ENCODE results near the gene SSR1.

SSR1 gene

DNA sequence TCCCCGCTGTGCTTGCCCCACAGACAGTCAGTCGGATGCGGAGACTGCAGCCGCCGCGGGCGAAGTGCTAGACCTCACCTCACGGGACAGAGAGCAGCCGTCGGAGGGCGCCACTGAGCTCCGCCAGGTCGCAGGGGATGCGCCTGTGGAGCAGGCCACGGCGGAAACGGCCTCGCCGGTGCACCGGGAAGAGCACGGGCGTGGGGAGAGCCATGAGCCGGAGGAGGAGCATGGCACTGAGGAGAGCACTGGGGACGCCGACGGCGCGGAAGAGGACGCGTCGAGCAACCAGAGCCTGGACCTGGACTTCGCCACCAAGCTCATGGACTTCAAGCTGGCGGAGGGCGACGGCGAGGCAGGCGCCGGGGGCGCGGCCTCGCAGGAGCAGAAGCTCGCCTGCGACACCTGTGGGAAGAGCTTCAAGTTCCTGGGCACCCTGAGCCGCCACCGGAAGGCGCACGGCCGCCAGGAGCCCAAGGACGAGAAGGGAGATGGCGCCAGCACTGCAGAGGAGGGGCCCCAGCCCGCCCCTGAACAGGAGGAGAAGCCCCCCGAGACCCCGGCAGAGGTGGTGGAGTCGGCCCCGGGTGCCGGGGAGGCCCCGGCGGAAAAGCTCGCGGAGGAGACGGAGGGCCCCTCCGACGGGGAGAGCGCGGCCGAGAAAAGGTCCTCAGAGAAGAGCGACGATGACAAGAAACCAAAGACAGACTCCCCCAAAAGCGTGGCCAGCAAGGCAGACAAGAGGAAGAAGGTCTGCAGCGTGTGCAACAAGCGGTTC lies 66.4 kb downstream of the SSR1 start:
- Histone ChIP-seq H2AFZ (no peak overlapping the region), H3K27ac (no peak overlapping the region), H3K9ac (no peak overlapping the region), H3K79me2 (peaks cover 3% of the 10 kb centered on the region), H3K4me2 (ENCODE audit: low read length) (no peak overlapping the region), H3K4me3 (ENCODE audit: low read depth, low read length) (no peak overlapping the region), H3K27me3 (ENCODE audit: control insufficient read depth, insufficient read depth, low read length) (no peaks in the 10 kb centered on the region), H3K36me3 (ENCODE audit: control insufficient read depth, insufficient read depth, low read length) (no peaks in the 10 kb centered on the region), H3K9me3 (ENCODE audit: control insufficient read depth, low read length) (no peaks in the 10 kb centered on the region), H3K4me1 (peaks cover 12% of the 10 kb centered on the region)
- TF ChIP-seq, protein P1, sequence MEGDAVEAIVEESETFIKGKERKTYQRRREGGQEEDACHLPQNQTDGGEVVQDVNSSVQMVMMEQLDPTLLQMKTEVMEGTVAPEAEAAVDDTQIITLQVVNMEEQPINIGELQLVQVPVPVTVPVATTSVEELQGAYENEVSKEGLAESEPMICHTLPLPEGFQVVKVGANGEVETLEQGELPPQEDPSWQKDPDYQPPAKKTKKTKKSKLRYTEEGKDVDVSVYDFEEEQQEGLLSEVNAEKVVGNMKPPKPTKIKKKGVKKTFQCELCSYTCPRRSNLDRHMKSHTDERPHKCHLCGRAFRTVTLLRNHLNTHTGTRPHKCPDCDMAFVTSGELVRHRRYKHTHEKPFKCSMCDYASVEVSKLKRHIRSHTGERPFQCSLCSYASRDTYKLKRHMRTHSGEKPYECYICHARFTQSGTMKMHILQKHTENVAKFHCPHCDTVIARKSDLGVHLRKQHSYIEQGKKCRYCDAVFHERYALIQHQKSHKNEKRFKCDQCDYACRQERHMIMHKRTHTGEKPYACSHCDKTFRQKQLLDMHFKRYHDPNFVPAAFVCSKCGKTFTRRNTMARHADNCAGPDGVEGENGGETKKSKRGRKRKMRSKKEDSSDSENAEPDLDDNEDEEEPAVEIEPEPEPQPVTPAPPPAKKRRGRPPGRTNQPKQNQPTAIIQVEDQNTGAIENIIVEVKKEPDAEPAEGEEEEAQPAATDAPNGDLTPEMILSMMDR (IDR thresholded peaks at IDR 0.05), result no peak

DNA sequence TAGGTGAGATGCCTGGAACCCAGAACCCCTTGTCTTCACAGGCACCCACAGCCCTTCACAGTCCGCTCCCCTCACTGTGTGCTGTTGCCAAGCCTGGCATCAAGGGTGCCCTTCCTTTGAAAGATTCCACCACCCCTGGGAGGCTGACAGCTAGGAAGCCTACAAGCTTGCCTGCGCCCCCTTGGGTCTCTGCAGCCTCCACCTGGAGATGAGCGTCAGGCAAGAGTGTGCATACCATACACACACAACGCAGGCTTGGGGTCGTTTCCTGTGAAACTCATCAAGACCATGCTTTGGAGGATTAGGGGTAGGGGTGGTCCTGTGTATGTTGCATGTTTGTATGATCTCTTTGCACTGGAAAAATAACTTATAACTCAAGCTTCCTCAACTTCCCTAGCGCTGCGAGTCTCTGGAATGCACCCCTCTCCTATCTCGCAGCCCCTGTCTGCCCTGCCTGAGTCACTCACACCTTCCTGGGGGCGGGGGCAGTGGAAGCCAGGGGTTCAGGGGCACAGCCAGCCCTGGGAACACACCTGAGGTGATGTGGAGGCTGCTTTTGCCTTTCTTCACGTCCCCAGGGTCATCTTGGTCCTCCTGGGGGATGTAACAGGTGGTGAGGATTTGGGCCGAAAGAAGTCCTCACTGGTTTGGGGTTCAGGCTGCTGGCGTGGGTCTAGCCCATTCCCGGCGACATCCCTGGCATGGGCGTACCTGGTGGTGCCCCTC lies 67.2 kb downstream of the SSR1 start:
- H2AFZ ChIP-seq, result no peak overlapping the region
- TF ChIP-seq, protein P1 (IDR thresholded peaks at IDR 0.05), result no peak
- H3K9me3 ChIP-seq (ENCODE audit: control insufficient read depth, low read length), result no peaks in the 10 kb centered on the region
- H3K4me2 ChIP-seq (ENCODE audit: low read length), result no peak overlapping the region
- H3K27me3 ChIP-seq (ENCODE audit: control insufficient read depth, insufficient read depth, low read length), result no peaks in the 10 kb centered on the region
- peaks cover 3% of the 10 kb centered on the region for H3K79me2 ChIP-seq
- no peaks in the 10 kb centered on the region for H3K36me3 ChIP-seq (ENCODE audit: control insufficient read depth, insufficient read depth, low read length)
- peaks cover 12% of the 10 kb centered on the region for H3K4me1 ChIP-seq
- H3K27ac ChIP-seq, result no peak overlapping the region
- no peak overlapping the region for H3K4me3 ChIP-seq (ENCODE audit: low read depth, low read length)
- H3K9ac ChIP-seq, result no peak overlapping the region

DNA sequence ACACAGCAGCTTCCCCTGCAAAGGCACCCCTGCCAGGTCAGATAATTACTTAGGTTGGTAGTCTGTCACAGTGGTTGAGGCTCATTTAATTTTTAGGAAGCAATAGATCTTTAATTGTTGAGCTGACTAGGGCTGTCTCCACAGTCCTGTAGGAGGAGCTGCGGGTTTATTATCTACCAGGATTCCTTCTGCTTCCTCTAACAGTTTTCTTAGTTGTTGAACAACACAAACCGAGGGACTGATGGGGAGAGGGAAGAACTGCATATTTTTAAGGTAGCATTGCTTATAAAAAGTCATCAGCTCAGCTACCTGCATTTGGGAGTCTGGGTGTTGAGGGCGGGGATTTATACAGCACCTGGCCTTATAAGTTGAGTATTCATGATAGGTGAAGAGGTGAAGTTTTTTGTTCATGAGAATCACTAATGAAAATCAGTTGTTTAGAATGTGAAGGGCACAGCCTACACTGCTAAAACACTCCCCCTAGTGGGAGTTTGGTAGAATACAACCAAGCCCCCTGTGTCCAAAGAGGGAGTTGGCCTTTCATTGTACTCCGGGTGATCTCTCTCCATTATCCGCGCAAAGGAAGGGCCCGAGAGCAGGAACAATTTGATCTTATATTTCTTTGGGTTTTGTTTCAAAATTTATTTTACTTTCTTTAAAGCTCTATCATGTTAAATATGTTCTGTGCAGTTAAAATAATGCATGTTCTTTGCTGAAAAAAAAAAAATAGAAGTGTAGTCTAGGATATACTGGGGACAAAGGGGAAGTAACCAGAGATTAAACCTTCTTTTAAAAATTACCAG lies 69.6 kb downstream of the SSR1 start:
- peaks cover 9% of the 10 kb centered on the region for H3K4me1 ChIP-seq
- no peaks in the 10 kb centered on the region for H3K36me3 ChIP-seq (ENCODE audit: control insufficient read depth, insufficient read depth, low read length)
- H3K4me2 ChIP-seq (ENCODE audit: low read length), result no peak overlapping the region
- TF ChIP-seq, protein P1 (IDR thresholded peaks at IDR 0.05), result peak; percentile 81
- H3K9ac ChIP-seq, result no peak overlapping the region
- H3K27me3 ChIP-seq (ENCODE audit: control insufficient read depth, insufficient read depth, low read length), result no peaks in the 10 kb centered on the region
- H3K27ac ChIP-seq, result peak overlapping the region; percentile 24
- peak overlapping the region; percentile 27 for H2AFZ ChIP-seq
- H3K79me2 ChIP-seq, result peaks cover 3% of the 10 kb centered on the region
- no peak overlapping the region for H3K4me3 ChIP-seq (ENCODE audit: low read depth, low read length)
- no peaks in the 10 kb centered on the region for H3K9me3 ChIP-seq (ENCODE audit: control insufficient read depth, low read length)

DNA sequence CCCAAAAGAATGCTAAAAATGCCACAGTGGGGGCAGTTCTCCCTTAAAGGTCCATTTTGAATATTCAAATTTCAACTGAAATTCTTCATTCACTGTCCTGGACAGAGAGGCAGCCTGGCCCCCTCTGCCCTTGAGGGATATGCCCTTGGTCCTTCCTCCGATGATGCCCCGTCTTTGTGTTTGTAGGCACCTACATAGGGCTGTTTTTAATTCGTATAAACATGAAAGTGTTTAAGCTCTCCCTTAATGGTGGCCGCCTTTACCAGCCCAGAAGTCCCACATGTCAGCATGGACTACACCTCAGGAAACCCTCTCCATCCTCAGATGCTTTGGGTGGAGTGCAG lies 70.2 kb downstream of the SSR1 start:
- H3K9ac ChIP-seq, result no peak overlapping the region
- no peaks in the 10 kb centered on the region for H3K36me3 ChIP-seq (ENCODE audit: control insufficient read depth, insufficient read depth, low read length)
- H2AFZ ChIP-seq, result peak overlapping the region; percentile 27
- peaks cover 3% of the 10 kb centered on the region for H3K79me2 ChIP-seq
- peaks cover 9% of the 10 kb centered on the region for H3K4me1 ChIP-seq
- H3K4me3 ChIP-seq (ENCODE audit: low read depth, low read length), result no peak overlapping the region
- H3K4me2 ChIP-seq (ENCODE audit: low read length), result no peak overlapping the region
- no peaks in the 10 kb centered on the region for H3K27me3 ChIP-seq (ENCODE audit: control insufficient read depth, insufficient read depth, low read length)
- TF ChIP-seq, protein P1 (IDR thresholded peaks at IDR 0.05), result no peak
- no peaks in the 10 kb centered on the region for H3K9me3 ChIP-seq (ENCODE audit: control insufficient read depth, low read length)
- peak overlapping the region; percentile 24 for H3K27ac ChIP-seq

All from parathyroid adenoma (tissue), 2 donors.